MCF 10A (cell line): Measurements from ENCODE around the gene MITF. TPM values are rescaled to one million over a fixed set of nuclear protein-coding genes. Genes with fewer than 3 reads are reported as not detected.

ENCODE experiments used
- BruUV-seq: library from RNA; stranded (reverse); fragments of 400-500 nt; replicated peaks from 2 replicates; lab custom pipeline; 2021; lab: Mats Ljungman, UMichigan
- CTCF ChIA-PET: fragments of 300-600 bp; sonication (Branson Sonifier 250); formaldehyde crosslinking; extraction: SDS; loops from one replicate; lab custom pipeline; 2021; ENCODE audit warnings: antibody characterized with exemption, inconsistent platforms; lab: Yijun Ruan, JAX
- POLR2A ChIA-PET: fragments of 300-600, 350-650 bp; sonication (Branson Sonifier 250); formaldehyde crosslinking; extraction: SDS; loops from one replicate; lab custom pipeline; 2020; ENCODE audit warnings: antibody characterized with exemption, inconsistent platforms; lab: Yijun Ruan, JAX
- DNase-seq: peaks from one replicate; pipeline ENCODE4 v3.0.0-alpha.2; 2018; ENCODE audit not compliant: unreplicated experiment
- H3K27ac Mint-ChIP-seq: one replicate; pipeline ENCODE4 v1.8.0; 2022; ENCODE audit warnings: mild to moderate bottlenecking, low read depth, mixed read lengths; ENCODE audit not compliant: unreplicated experiment
- H3K27me3 Mint-ChIP-seq: one replicate; pipeline ENCODE4 v1.8.0; 2022; ENCODE audit warnings: mixed read lengths; ENCODE audit not compliant: insufficient read depth, unreplicated experiment
- H3K36me3 Mint-ChIP-seq: one replicate; pipeline ENCODE4 v1.8.0; 2022; ENCODE audit warnings: mild to moderate bottlenecking, moderate library complexity, mixed read lengths; ENCODE audit not compliant: insufficient read depth, unreplicated experiment
- H3K4me1 Mint-ChIP-seq: one replicate; pipeline ENCODE4 v1.8.0; 2022; ENCODE audit warnings: mixed read lengths; ENCODE audit not compliant: insufficient read depth, unreplicated experiment
- H3K4me3 Mint-ChIP-seq: one replicate; pipeline ENCODE4 v1.8.0; 2022; ENCODE audit warnings: mild to moderate bottlenecking, moderate library complexity, mixed read lengths; ENCODE audit not compliant: unreplicated experiment
- H3K9me3 Mint-ChIP-seq: one replicate; pipeline ENCODE4 v1.8.0; 2022; ENCODE audit warnings: mixed read lengths; ENCODE audit not compliant: unreplicated experiment
- intact Hi-C: fragments of 100-400 bp; cut with micrococcal nuclease; formaldehyde crosslinking; loops from 2 replicates; pipeline ENCODE4 v1.14.1; 2022
- total RNA-seq: library from RNA; stranded (reverse); gene quantifications from 2 replicates; pipeline ENCODE4 v1.2.3, GENCODE V29; 2022
- TF ChIP-seq, protein P1 (sequence below): fragments of 200-600 bp; IDR thresholded peaks from one replicate; pipeline ENCODE4 v1.8.0; 2022; ENCODE audit warnings: antibody characterized with exemption, mild to moderate bottlenecking; ENCODE audit not compliant: unreplicated experiment

MITF gene
- total RNA-seq, 1 experiment from 2014 or later: 16.1 TPM

DNA sequence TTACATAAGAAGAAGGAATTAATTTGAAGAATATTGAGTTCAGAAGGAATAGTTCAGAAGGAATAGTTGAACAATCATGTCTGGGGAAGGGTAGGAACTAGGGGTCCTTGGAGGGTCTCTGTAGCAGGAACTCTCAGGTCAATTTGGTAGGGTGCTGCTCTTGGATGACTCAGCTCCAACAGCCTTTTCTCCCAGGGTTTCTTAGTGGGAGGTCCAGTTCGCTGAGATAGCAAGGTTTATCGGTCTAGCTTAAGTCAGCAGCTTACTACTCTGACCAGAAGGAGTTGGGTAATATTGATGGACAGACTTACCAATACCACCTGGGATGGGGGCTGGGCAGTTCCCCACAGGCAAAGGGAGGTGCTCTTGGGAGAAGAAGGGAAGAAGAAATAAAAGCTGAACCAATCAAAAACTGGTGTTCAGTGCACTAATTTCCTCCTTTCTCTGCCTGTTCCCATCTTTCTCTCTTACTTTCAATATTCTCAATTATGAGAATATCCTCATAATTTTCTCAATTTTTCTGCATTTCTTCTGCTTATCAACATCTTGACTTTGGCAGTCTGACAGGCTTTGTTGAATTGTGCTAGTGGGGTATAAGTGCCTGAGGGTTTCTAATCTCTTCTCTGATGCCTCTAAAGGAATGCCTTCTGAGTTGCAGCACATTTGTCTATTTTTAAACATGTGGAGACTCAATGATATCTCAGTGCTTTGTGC, 14.4 kb upstream of the MITF start:
- TF ChIP-seq, protein P1, sequence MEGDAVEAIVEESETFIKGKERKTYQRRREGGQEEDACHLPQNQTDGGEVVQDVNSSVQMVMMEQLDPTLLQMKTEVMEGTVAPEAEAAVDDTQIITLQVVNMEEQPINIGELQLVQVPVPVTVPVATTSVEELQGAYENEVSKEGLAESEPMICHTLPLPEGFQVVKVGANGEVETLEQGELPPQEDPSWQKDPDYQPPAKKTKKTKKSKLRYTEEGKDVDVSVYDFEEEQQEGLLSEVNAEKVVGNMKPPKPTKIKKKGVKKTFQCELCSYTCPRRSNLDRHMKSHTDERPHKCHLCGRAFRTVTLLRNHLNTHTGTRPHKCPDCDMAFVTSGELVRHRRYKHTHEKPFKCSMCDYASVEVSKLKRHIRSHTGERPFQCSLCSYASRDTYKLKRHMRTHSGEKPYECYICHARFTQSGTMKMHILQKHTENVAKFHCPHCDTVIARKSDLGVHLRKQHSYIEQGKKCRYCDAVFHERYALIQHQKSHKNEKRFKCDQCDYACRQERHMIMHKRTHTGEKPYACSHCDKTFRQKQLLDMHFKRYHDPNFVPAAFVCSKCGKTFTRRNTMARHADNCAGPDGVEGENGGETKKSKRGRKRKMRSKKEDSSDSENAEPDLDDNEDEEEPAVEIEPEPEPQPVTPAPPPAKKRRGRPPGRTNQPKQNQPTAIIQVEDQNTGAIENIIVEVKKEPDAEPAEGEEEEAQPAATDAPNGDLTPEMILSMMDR: no peak
- CTCF ChIA-PET: interaction anchor here (1.7 kb wide), 1 partner anchor 34 kb away, joined by 4 read pairs; no protein-coding TSS in a partner anchor
- no TSS peak for BruUV-seq
- Mint-ChIP-seq H3K27me3 (no peaks in the 10 kb centered on the region), H3K4me1 (peaks cover 6% of the 10 kb centered on the region), H3K27ac (peak overlapping the region; percentile 22), H3K9me3 (no peaks in the 10 kb centered on the region), H3K4me3 (no peak overlapping the region), H3K36me3 (no peaks in the 10 kb centered on the region)
- POLR2A ChIA-PET: interaction anchor here (0.6 kb wide), 1 partner anchor 14 kb away, joined by 3 read pairs; the partner anchor contains the start of gene MITF
- intact Hi-C loops: no loop called here
- no peak for DNase-seq

DNA sequence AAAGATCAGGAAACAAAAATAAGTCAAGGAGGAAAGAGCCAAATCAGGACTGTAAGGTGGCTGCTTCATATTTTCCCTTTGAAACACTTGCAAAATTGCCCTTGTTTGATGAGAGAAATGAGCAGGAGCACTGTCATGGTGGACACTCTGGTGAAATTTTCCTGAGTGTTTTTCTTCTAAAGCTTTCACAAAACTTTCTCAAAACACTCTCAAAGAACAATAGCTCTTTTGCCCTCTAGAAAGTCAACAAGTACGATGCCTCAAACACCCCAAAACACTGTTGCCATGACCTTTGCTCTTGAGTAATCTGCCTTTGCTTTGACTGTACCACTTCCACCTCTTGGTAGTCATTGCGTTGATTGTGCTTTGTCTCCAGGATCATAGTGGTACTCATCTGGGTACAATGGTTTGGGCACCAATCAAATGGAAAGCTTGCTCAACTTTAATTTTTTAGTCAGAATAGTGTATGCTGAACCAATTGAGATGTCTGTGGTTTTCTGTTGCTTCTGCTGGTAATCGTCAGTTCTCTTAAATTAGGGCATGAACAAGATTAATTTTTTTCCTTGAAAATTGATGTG, 13.2 kb upstream of the MITF start:
- H3K27ac Mint-ChIP-seq: no peak overlapping the region
- intact Hi-C loops: no loop called here
- BruUV-seq: no TSS peak
- H3K27me3 Mint-ChIP-seq: no peaks in the 10 kb centered on the region
- DNase-seq: no peak
- TF ChIP-seq, protein P1: no peak
- no peaks in the 10 kb centered on the region for H3K36me3 Mint-ChIP-seq
- ChIA-PET POLR2A (no interaction called here), CTCF (interaction anchor here (0.6 to 1.7 kb wide), 2 partner anchors 35 to 51 kb away, joined by 3 to 4 read pairs; no protein-coding TSS in a partner anchor)
- no peaks in the 10 kb centered on the region for H3K9me3 Mint-ChIP-seq
- no peak overlapping the region for H3K4me3 Mint-ChIP-seq
- H3K4me1 Mint-ChIP-seq: peaks cover 6% of the 10 kb centered on the region

DNA sequence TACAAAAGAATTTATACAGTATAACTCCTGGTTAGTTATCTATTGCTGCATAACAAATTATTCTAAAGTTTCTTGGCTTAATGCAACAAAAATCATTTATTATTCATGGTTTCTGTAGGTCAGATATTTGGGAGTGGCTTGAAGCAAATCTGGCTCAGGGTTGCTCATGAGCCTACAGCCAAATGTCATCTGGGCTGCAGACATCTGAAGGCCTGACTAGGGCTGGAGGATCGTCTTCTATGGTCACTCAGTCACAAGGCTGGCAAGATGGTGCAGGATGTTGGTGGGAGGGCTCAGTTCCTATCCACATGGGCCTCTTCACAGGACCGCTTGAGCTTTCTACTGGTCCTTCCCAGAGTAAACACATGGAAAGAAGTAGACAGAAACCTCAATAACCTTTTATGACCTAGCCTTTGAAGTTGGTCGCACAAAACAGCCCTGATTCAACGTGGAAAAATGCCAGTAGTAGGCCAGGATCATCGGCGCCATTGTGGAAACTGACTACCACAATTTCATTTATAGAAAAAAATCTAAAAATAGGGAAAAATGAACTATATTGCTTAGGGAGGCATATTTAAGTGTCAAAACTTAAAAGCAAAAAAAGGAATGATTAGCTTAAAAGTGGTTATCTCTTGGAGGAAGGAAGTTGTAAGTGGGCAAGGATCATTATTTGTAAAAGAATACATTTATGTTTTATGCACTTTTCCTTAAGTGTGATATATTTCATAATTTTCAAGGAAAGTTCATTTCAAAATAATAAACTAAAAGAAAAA, 9.9 kb upstream of the MITF start:
- POLR2A ChIA-PET: interaction anchor here (1.9 kb wide), 1 partner anchor 10 kb away, joined by 9 read pairs; the partner anchor contains the start of gene MITF
- H3K4me1 Mint-ChIP-seq: no peaks in the 10 kb centered on the region
- no peaks in the 10 kb centered on the region for H3K36me3 Mint-ChIP-seq
- H3K4me3 Mint-ChIP-seq: no peak overlapping the region
- H3K27me3 Mint-ChIP-seq: peaks cover 8% of the 10 kb centered on the region
- no peak for DNase-seq
- intact Hi-C loops: no loop called here
- TF ChIP-seq, protein P1: no peak
- BruUV-seq: no TSS peak
- no peak overlapping the region for H3K27ac Mint-ChIP-seq
- CTCF ChIA-PET: interaction anchor here (0.6 to 1.2 kb wide), 3 partner anchors 62 to 241 kb away, joined by 3 read pairs; no protein-coding TSS in a partner anchor
- no peaks in the 10 kb centered on the region for H3K9me3 Mint-ChIP-seq
